ENCODE measurements around the gene BNIP3. TPM values are rescaled to one million over a fixed set of nuclear protein-coding genes. Genes with fewer than 3 reads are reported as not detected.
A peak's percentile ranks its signal among the peaks of the same experiment; 100 is the strongest.

BNIP3 gene
- total RNA-seq, 1 donor from 2014 or later = 112 TPM

GRCh38 chr10:132003282-132003924 lies 21.7 kb upstream of the BNIP3 start:
- Mint-ChIP-seq H3K27ac (ENCODE audit: unreplicated experiment) (no peak overlapping the region), H3K4me3 (ENCODE audit: unreplicated experiment) (no peak overlapping the region), H3K4me1 (ENCODE audit: low read depth, unreplicated experiment) (no peaks in the 10 kb centered on the region), H3K9me3 (ENCODE audit: unreplicated experiment) (peaks cover 11% of the 10 kb centered on the region), H3K27me3 (ENCODE audit: low read depth, unreplicated experiment) (peaks cover 19% of the 10 kb centered on the region), H3K36me3 (ENCODE audit: low read depth, unreplicated experiment) (no peaks in the 10 kb centered on the region)
- H3K27me3 ChIP-seq (ENCODE audit: insufficient read depth, low read length) = no peaks in the 10 kb centered on the region
- no peaks in the 10 kb centered on the region for H4K20me1 ChIP-seq (ENCODE audit: insufficient read depth, low read length)
- TF ChIP-seq, protein P1, sequence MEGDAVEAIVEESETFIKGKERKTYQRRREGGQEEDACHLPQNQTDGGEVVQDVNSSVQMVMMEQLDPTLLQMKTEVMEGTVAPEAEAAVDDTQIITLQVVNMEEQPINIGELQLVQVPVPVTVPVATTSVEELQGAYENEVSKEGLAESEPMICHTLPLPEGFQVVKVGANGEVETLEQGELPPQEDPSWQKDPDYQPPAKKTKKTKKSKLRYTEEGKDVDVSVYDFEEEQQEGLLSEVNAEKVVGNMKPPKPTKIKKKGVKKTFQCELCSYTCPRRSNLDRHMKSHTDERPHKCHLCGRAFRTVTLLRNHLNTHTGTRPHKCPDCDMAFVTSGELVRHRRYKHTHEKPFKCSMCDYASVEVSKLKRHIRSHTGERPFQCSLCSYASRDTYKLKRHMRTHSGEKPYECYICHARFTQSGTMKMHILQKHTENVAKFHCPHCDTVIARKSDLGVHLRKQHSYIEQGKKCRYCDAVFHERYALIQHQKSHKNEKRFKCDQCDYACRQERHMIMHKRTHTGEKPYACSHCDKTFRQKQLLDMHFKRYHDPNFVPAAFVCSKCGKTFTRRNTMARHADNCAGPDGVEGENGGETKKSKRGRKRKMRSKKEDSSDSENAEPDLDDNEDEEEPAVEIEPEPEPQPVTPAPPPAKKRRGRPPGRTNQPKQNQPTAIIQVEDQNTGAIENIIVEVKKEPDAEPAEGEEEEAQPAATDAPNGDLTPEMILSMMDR (IDR thresholded peaks at IDR 0.05; ENCODE audit: insufficient read depth, low read depth, low read length) = no peak
- TF ChIP-seq EZH2 (IDR thresholded peaks at IDR 0.05; ENCODE audit: insufficient read depth, low read length) = no peak
- no peak overlapping the region for H3K27ac ChIP-seq (ENCODE audit: low read depth, low read length)
- no peaks in the 10 kb centered on the region for H3K79me2 ChIP-seq (ENCODE audit: insufficient read depth, low read length)
- DNase-seq (ENCODE audit: low read depth) (no peak), FAIRE-seq (no peak)
- no peak overlapping the region for H3K9ac ChIP-seq (ENCODE audit: low read length)
- no peak overlapping the region for H3K4me3 ChIP-seq (ENCODE audit: insufficient read depth, low read depth, low read length)
- H3K9me3 ChIP-seq (ENCODE audit: insufficient read depth, low read depth, low read length) = peaks cover 3% of the 10 kb centered on the region
- no peak overlapping the region for H2AFZ ChIP-seq (ENCODE audit: low read depth, low read length)
- no peaks in the 10 kb centered on the region for H3K36me3 ChIP-seq (ENCODE audit: insufficient read depth, low read length)
- H3K4me2 ChIP-seq (ENCODE audit: low read length) = no peak overlapping the region
- no peaks in the 10 kb centered on the region for H3K4me1 ChIP-seq (ENCODE audit: insufficient read depth, low read length)

DNA sequence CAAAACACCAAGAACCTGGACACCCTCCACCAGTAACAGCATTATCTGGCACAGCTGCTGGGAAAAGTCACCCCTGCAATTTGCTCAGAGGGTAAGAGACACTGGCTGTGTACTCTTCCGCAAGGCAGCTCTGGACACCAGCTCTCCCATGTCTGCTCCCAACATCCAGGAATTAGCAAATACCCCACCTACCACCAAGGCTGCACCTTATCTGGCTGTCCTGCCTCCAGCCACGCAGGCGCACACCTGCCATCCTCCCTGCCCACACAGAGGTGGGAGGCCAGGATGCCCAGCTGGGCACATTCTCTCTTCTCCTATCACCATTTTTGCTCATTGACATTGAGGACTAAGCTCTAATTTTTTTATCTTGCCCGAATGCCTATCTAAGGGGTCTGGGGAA lies 20.3 kb upstream of the BNIP3 start:
- Histone ChIP-seq H3K4me1 (ENCODE audit: insufficient read depth, low read length) (no peaks in the 10 kb centered on the region), H3K36me3 (ENCODE audit: insufficient read depth, low read length) (no peaks in the 10 kb centered on the region), H3K27me3 (ENCODE audit: insufficient read depth, low read length) (no peaks in the 10 kb centered on the region), H3K9ac (ENCODE audit: low read length) (no peak overlapping the region), H3K27ac (ENCODE audit: low read depth, low read length) (no peak overlapping the region), H3K4me3 (ENCODE audit: insufficient read depth, low read depth, low read length) (no peak overlapping the region), H3K4me2 (ENCODE audit: low read length) (no peak overlapping the region), H2AFZ (ENCODE audit: low read depth, low read length) (no peak overlapping the region), H3K79me2 (ENCODE audit: insufficient read depth, low read length) (no peaks in the 10 kb centered on the region), H4K20me1 (ENCODE audit: insufficient read depth, low read length) (no peaks in the 10 kb centered on the region), H3K9me3 (ENCODE audit: insufficient read depth, low read depth, low read length) (peaks cover 3% of the 10 kb centered on the region)
- FAIRE-seq = no peak
- no peaks in the 10 kb centered on the region for H3K36me3 Mint-ChIP-seq (ENCODE audit: low read depth, unreplicated experiment)
- H3K4me1 Mint-ChIP-seq (ENCODE audit: low read depth, unreplicated experiment) = peaks cover 8% of the 10 kb centered on the region
- TF ChIP-seq EZH2 (IDR thresholded peaks at IDR 0.05; ENCODE audit: insufficient read depth, low read length) = no peak
- TF ChIP-seq, protein P1 (IDR thresholded peaks at IDR 0.05; ENCODE audit: insufficient read depth, low read depth, low read length) = no peak
- H3K9me3 Mint-ChIP-seq (ENCODE audit: unreplicated experiment) = peaks cover 11% of the 10 kb centered on the region
- no peak overlapping the region for H3K27ac Mint-ChIP-seq (ENCODE audit: unreplicated experiment)
- no peak for DNase-seq (ENCODE audit: low read depth)
- H3K27me3 Mint-ChIP-seq (ENCODE audit: low read depth, unreplicated experiment) = peaks cover 19% of the 10 kb centered on the region
- no peak overlapping the region for H3K4me3 Mint-ChIP-seq (ENCODE audit: unreplicated experiment)

DNA sequence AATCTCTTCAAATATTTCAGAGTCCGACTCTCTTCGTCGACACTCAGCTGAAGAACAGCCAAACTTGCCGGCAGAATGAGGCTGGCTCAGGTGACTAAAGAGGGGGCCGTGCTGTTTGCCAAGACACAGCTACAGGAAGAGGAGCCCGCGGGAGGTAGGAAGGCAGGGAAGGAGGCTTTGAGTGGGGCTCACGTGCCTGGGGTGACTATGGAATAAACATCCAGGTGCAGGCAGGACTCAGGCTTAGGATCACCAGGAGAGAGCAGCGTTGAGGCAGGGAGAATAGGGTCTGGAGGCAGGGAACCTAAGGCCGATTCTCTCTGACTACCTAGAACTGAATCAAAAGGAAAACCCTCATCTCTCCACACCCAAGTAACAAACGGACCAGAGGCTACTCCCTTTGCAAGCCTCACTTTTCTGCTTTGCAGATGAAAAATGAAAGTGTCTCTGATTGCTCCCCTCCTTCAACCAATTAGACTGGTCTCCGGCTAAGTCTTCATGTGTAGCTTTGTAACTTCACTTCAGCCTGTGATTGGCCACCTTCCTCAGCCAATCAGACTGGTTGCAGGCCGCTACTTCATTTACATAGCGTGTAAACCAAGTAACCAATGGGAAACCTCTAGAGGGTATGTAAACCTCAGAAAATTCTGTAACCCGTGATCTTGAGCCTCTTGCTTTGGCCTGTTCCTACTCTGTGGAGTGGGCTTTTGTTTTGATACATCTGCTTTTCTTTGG lies 19.7 kb upstream of the BNIP3 start:
- Histone ChIP-seq H3K36me3 (ENCODE audit: insufficient read depth, low read length) (no peaks in the 10 kb centered on the region), H3K4me3 (ENCODE audit: insufficient read depth, low read depth, low read length) (no peak overlapping the region), H3K9me3 (ENCODE audit: insufficient read depth, low read depth, low read length) (peaks cover 3% of the 10 kb centered on the region), H3K27me3 (ENCODE audit: insufficient read depth, low read length) (no peaks in the 10 kb centered on the region), H4K20me1 (ENCODE audit: insufficient read depth, low read length) (no peaks in the 10 kb centered on the region), H2AFZ (ENCODE audit: low read depth, low read length) (no peak overlapping the region), H3K4me1 (ENCODE audit: insufficient read depth, low read length) (no peaks in the 10 kb centered on the region), H3K27ac (ENCODE audit: low read depth, low read length) (no peak overlapping the region), H3K79me2 (ENCODE audit: insufficient read depth, low read length) (no peaks in the 10 kb centered on the region), H3K9ac (ENCODE audit: low read length) (no peak overlapping the region), H3K4me2 (ENCODE audit: low read length) (no peak overlapping the region)
- FAIRE-seq (no peak), DNase-seq (ENCODE audit: low read depth) (peak; percentile 25)
- H3K36me3 Mint-ChIP-seq (ENCODE audit: low read depth, unreplicated experiment) = no peaks in the 10 kb centered on the region
- H3K27ac Mint-ChIP-seq (ENCODE audit: unreplicated experiment) = no peak overlapping the region
- H3K9me3 Mint-ChIP-seq (ENCODE audit: unreplicated experiment) = peaks cover 11% of the 10 kb centered on the region
- H3K4me1 Mint-ChIP-seq (ENCODE audit: low read depth, unreplicated experiment) = peaks cover 8% of the 10 kb centered on the region
- H3K27me3 Mint-ChIP-seq (ENCODE audit: low read depth, unreplicated experiment) = peaks cover 22% of the 10 kb centered on the region
- no peak for TF ChIP-seq EZH2 (IDR thresholded peaks at IDR 0.05; ENCODE audit: insufficient read depth, low read length)
- H3K4me3 Mint-ChIP-seq (ENCODE audit: unreplicated experiment) = no peak overlapping the region

Data from astrocyte (in vitro differentiated cells and primary cell).